ENCODE data around the gene JMJD6. TPM values are rescaled to one million over a fixed set of nuclear protein-coding genes. Genes with fewer than 3 reads are reported as not detected.

The JMJD6 gene
- total RNA-seq, 1 donor from 2014 or later, result 22.6 TPM

- no peak for DNase-seq (ENCODE audit: low read depth, low spot score)
These were observed 47.2 kb downstream of the JMJD6 start for GRCh38 chr17:76679239-76679638.

- no peak for DNase-seq (ENCODE audit: low read depth, low spot score)
These were observed 48.1 kb downstream of the JMJD6 start for GRCh38 chr17:76678330-76678729.

GRCh38 chr17:76677406-76677805, 49.0 kb downstream of the JMJD6 start:
- DNase-seq (ENCODE audit: low read depth, low spot score), result no peak

GRCh38 chr17:76676629-76677028, 49.8 kb downstream of the JMJD6 start:
- DNase-seq (ENCODE audit: low read depth, low spot score), result no peak

- no peak for DNase-seq (ENCODE audit: low read depth, low spot score)
These were observed 50.8 kb downstream of the JMJD6 start for GRCh38 chr17:76675648-76676047.

- no peak for DNase-seq (ENCODE audit: low read depth, low spot score)
These were observed 51.8 kb downstream of the JMJD6 start for GRCh38 chr17:76674600-76674999.

- DNase-seq (ENCODE audit: low read depth, low spot score), result no peak
These were observed 52.7 kb downstream of the JMJD6 start for GRCh38 chr17:76673729-76674128.

- DNase-seq (ENCODE audit: low read depth, low spot score), result no peak
These were observed 53.5 kb downstream of the JMJD6 start for GRCh38 chr17:76672892-76673291.

- no peak for DNase-seq (ENCODE audit: low read depth, low spot score)
These were observed 54.0 kb downstream of the JMJD6 start for GRCh38 chr17:76672270-76672851.

- no peak for DNase-seq (ENCODE audit: low read depth, low spot score)
These were observed 54.5 kb downstream of the JMJD6 start for GRCh38 chr17:76671912-76672262.

- peak; percentile 100 for DNase-seq (ENCODE audit: low read depth, low spot score)
These were observed 55.1 kb downstream of the JMJD6 start for GRCh38 chr17:76671123-76671911.

- DNase-seq (ENCODE audit: low read depth, low spot score), result no peak
These were observed 55.7 kb downstream of the JMJD6 start for GRCh38 chr17:76670718-76671122.

- no peak for DNase-seq (ENCODE audit: low read depth, low spot score)
These were observed 56.2 kb downstream of the JMJD6 start for GRCh38 chr17:76670020-76670717.

Other genes starting within 250 kb of the JMJD6 start
- gene RHBDF2, start 225.2 kb downstream of the JMJD6 start, total RNA-seq, result 14.0 and 20.6 TPM in 2 replicates
- gene CYGB, start 188.9 kb downstream of the JMJD6 start, total RNA-seq, result 0.40 and 1.4 TPM in 2 replicates
- 0.20 and 0.35 TPM in 2 replicates for gene PRCD, start 186.6 kb downstream of the JMJD6 start, total RNA-seq
- 0.66 and 1.7 TPM in 2 replicates for gene ST6GALNAC2, start 140.7 kb downstream of the JMJD6 start, total RNA-seq
- 0.33 TPM in 1 of 2 replicates, not detected in the other for gene ST6GALNAC1, start 82.8 kb downstream of the JMJD6 start, total RNA-seq
- 88.0 and 88.2 TPM in 2 replicates for gene MXRA7, start 15.6 kb downstream of the JMJD6 start, total RNA-seq
- gene METTL23, start 233 bp upstream of the JMJD6 start, total RNA-seq, result 18.6 and 19.8 TPM in 2 replicates
- 371 and 418 TPM in 2 replicates for gene SRSF2, start 10.7 kb upstream of the JMJD6 start, total RNA-seq
- gene MFSD11, start 11.5 kb upstream of the JMJD6 start, total RNA-seq, result 26.6 and 28.6 TPM in 2 replicates
- gene MGAT5B, start 141.8 kb upstream of the JMJD6 start, total RNA-seq, result 0.53 and 1.4 TPM in 2 replicates